IMR-90 (cell line): ENCODE data around the gene NBEA. TPM values are rescaled to one million over a fixed set of nuclear protein-coding genes. Genes with fewer than 3 reads are reported as not detected.
A peak's percentile ranks its signal among the peaks of the same experiment; 100 is the strongest.

Source experiments
- ATAC-seq: fragments of 200-7000 bp; cut with Tn5 transposase; 2 replicates; pipeline ENCODE4 v1.9.1; 2020; ENCODE audit warnings: low read depth, mild to moderate bottlenecking, moderate library complexity
- BruUV-seq: library from RNA; stranded (reverse); fragments of 400-500 nt; replicated peaks from 2 replicates; lab custom pipeline; 2021; lab: Mats Ljungman, UMichigan
- CTCF ChIA-PET: fragments of 300-600 bp; formaldehyde crosslinking; extraction: SDS; loops from one replicate; lab custom pipeline; 2021; ENCODE audit warnings: antibody characterized with exemption; lab: Yijun Ruan, JAX
- POLR2A ChIA-PET: fragments of 300-600 bp; sonication (Branson Sonifier 250); formaldehyde crosslinking; loops from one replicate; lab custom pipeline; 2022; ENCODE audit warnings: antibody characterized with exemption; ENCODE audit not compliant: unreplicated experiment; lab: Charles Lee
- DNase-seq: peaks from one replicate; pipeline ENCODE4 v3.0.0; 2013
- H2AFZ ChIP-seq: replicated peaks from 2 replicates; pipeline ENCODE3; 2013; ENCODE audit warnings: low read length, mild to moderate bottlenecking; ENCODE audit not compliant: poor library complexity
- H2AK5ac ChIP-seq: 2 replicates; pipeline ENCODE4 v1.6.1; 2013; ENCODE audit warnings: low read depth, low read length, inconsistent platforms
- H2AK9ac ChIP-seq: replicated peaks from 2 replicates; pipeline ENCODE3; 2013; ENCODE audit warnings: mild to moderate bottlenecking, low read depth, low read length, moderate library complexity; ENCODE audit not compliant: poor library complexity
- H2BK120ac ChIP-seq: 2 replicates; pipeline ENCODE4 v1.6.1; 2013; ENCODE audit warnings: low read depth, low read length, inconsistent platforms
- H2BK15ac ChIP-seq: 3 replicates; pipeline ENCODE4 v1.6.1; 2013; ENCODE audit warnings: low read depth, low read length, inconsistent platforms
- H2BK20ac ChIP-seq: 2 replicates; pipeline ENCODE4 v1.6.1; 2013; ENCODE audit warnings: low read depth, mild to moderate bottlenecking, inconsistent platforms, low read length, moderate library complexity
- H2BK5ac ChIP-seq: 2 replicates; pipeline ENCODE4 v1.6.1; 2013; ENCODE audit warnings: mild to moderate bottlenecking, low read depth, low read length, inconsistent platforms; ENCODE audit not compliant: poor library complexity, severe bottlenecking
- H3K14ac ChIP-seq: replicated peaks from 2 replicates; pipeline ENCODE4 v1.6.1; 2013; ENCODE audit warnings: low read depth, low read length, inconsistent platforms
- H3K18ac ChIP-seq: 2 replicates; pipeline ENCODE4 v1.6.1; 2013; ENCODE audit warnings: low read depth, low read length, control low read depth
- H3K23ac ChIP-seq: 2 replicates; pipeline ENCODE4 v1.6.1; 2013; ENCODE audit warnings: low read depth, low read length, inconsistent platforms
- H3K27ac ChIP-seq: 2 replicates; pipeline ENCODE4 v1.5.1; 2013; ENCODE audit warnings: mild to moderate bottlenecking, control low read depth, low read length; ENCODE audit not compliant: insufficient read depth
- H3K27me3 ChIP-seq: 2 replicates; pipeline ENCODE4 v1.6.1; 2013; ENCODE audit warnings: low read length; ENCODE audit not compliant: control insufficient read depth, insufficient read depth
- H3K36me3 ChIP-seq: 2 replicates; pipeline ENCODE4 v1.6.1; 2013; ENCODE audit warnings: low read length, mixed read lengths; ENCODE audit not compliant: control insufficient read depth, insufficient read depth
- H3K4ac ChIP-seq: 2 replicates; pipeline ENCODE4 v1.6.1; 2013; ENCODE audit warnings: low read depth, low read length, inconsistent platforms
- H3K4me1 ChIP-seq: 2 replicates; pipeline ENCODE4 v1.6.1; 2013; ENCODE audit warnings: low read length, mixed read lengths; ENCODE audit not compliant: control insufficient read depth, insufficient read depth
- H3K4me2 ChIP-seq: 2 replicates; pipeline ENCODE4 v1.6.1; 2013; ENCODE audit warnings: low read depth, mild to moderate bottlenecking, control low read depth, low read length, moderate library complexity
- H3K4me3 ChIP-seq: 2 replicates; pipeline ENCODE4 v1.5.1; 2013; ENCODE audit warnings: low read depth, mild to moderate bottlenecking, control low read depth, low read length, moderate library complexity; ENCODE audit not compliant: insufficient read depth
- H3K56ac ChIP-seq: 2 replicates; pipeline ENCODE4 v1.6.1; 2013; ENCODE audit warnings: low read length, inconsistent platforms; ENCODE audit not compliant: insufficient read depth; ENCODE audit errors: extremely low read depth
- H3K79me1 ChIP-seq, 2 experiments: 2 replicates each; pipeline ENCODE4 v1.6.1; 2013; ENCODE audit warnings: low read length in 2 of 2, inconsistent platforms in 1 of 2, low read depth in 1 of 2
- H3K9ac ChIP-seq: 2 replicates; pipeline ENCODE4 v1.6.1; 2013; ENCODE audit warnings: low read depth, low read length, control low read depth
- H3K9me1 ChIP-seq: 2 replicates; pipeline ENCODE4 v1.6.1; 2013; ENCODE audit warnings: low read length, inconsistent platforms; ENCODE audit not compliant: insufficient read depth
- H3K9me3 ChIP-seq: 2 replicates; pipeline ENCODE4 v1.6.1; 2013; ENCODE audit warnings: low read length; ENCODE audit not compliant: control insufficient read depth, insufficient read depth
- H4K20me1 ChIP-seq: 2 replicates; pipeline ENCODE4 v1.6.1; 2013; ENCODE audit warnings: low read length, inconsistent platforms; ENCODE audit not compliant: insufficient read depth
- H4K5ac ChIP-seq: 2 replicates; pipeline ENCODE4 v1.6.1; 2013; ENCODE audit warnings: mild to moderate bottlenecking, low read depth, low read length, control low read depth
- H4K8ac ChIP-seq, 2 experiments: 2 replicates each; pipeline ENCODE4 v1.6.1; 2013; ENCODE audit warnings: low read depth in 2 of 2, low read length in 2 of 2, control low read depth in 1 of 2, inconsistent platforms in 1 of 2
- H4K91ac ChIP-seq: 2 replicates; pipeline ENCODE4 v1.6.1; 2013; ENCODE audit warnings: low read depth, low read length, inconsistent platforms; ENCODE audit not compliant: insufficient read depth
- BHLHE40 ChIP-seq: fragments of 150-350 bp; IDR thresholded peaks from 2 replicates; pipeline ENCODE4 v1.6.1; 2016; ENCODE audit warnings: mild to moderate bottlenecking, low read depth, low read length
- CEBPB ChIP-seq: IDR thresholded peaks from 2 replicates; pipeline ENCODE4 v1.6.1; 2012; ENCODE audit warnings: low read depth, low read length, improper control_type of control experiment
- CHD1 ChIP-seq: IDR thresholded peaks from 2 replicates; pipeline ENCODE4 v1.6.1; 2012; ENCODE audit warnings: low read depth, low read length, improper control_type of control experiment
- FOS ChIP-seq: fragments of 150-350 bp; IDR thresholded peaks from 2 replicates; pipeline ENCODE4 v1.6.1; 2016; ENCODE audit warnings: low read depth, low read length
- MAFK ChIP-seq: IDR thresholded peaks from 2 replicates; pipeline ENCODE4 v1.6.1; 2012; ENCODE audit warnings: low read depth, low read length, improper control_type of control experiment
- MAZ ChIP-seq: IDR thresholded peaks from 2 replicates; pipeline ENCODE4 v1.6.1; 2012; ENCODE audit warnings: low read depth, mild to moderate bottlenecking, low read length, improper control_type of control experiment, moderate library complexity, borderline replicate concordance
- NFE2L2 ChIP-seq: fragments of 150-350 bp; IDR thresholded peaks from 2 replicates; pipeline ENCODE4 v1.6.1; 2016; ENCODE audit warnings: low read depth, mild to moderate bottlenecking, low read length
- POLR2A ChIP-seq: IDR thresholded peaks from 2 replicates; pipeline ENCODE4 v1.6.1; 2012; ENCODE audit warnings: mild to moderate bottlenecking, low read depth, low read length
- RAD21 ChIP-seq: IDR thresholded peaks from 2 replicates; pipeline ENCODE4 v1.6.1; 2012; ENCODE audit warnings: low read length, improper control_type of control experiment
- RCOR1 ChIP-seq: IDR thresholded peaks from 2 replicates; pipeline ENCODE4 v1.6.1; 2012; ENCODE audit warnings: mild to moderate bottlenecking, low read length, improper control_type of control experiment; ENCODE audit not compliant: insufficient replicate concordance
- RFX5 ChIP-seq: IDR thresholded peaks from 2 replicates; pipeline ENCODE4 v1.8.0; 2012; ENCODE audit warnings: low read depth, mild to moderate bottlenecking, low read length, moderate library complexity
- SMC3 ChIP-seq: fragments of 150-350 bp; IDR thresholded peaks from 2 replicates; pipeline ENCODE4 v1.6.1; 2016; ENCODE audit warnings: low read depth, mild to moderate bottlenecking, antibody characterized with exemption, low read length, moderate library complexity
- WGBS, 2 experiments: methylation state at CpG; one replicate each; pipeline versions ENCODE4 v1.1.5 to v1.1.7; 2013; ENCODE audit warnings: missing lambda C conversion rate in 2 of 2; ENCODE audit not compliant: insufficient read length in 1 of 2; ENCODE audit errors: extremely low coverage in 2 of 2; 5-methylcytosine and 5-hydroxymethylcytosine counted together
- dilution Hi-C: fragments of 300-500 bp; cut with HindIII; formaldehyde crosslinking; loops from one replicate; pipeline ENCODE4 v1.14.3; 2018; ENCODE audit warnings: low sequenced_read_pairs; ENCODE audit not compliant: unreplicated experiment
- in situ Hi-C: fragments of 300-500 bp; cut with MboI; formaldehyde crosslinking; loops from 3 replicates; pipeline ENCODE4 v1.14.3; 2019; ENCODE audit warnings: low sequenced_read_pairs, inconsistent platforms, mixed read lengths
- intact Hi-C: fragments of 100-400 bp; cut with micrococcal nuclease; formaldehyde crosslinking; loops from 2 replicates; pipeline ENCODE4 v1.10.0; 2022
- polyA plus RNA-seq, 3 experiments: library from polyadenylated mRNA; depleted of rRNA; stranded (reverse); fragments of >200 nt; gene quantifications; 2 replicates each; pipeline ENCODE4 v1.2.3, GENCODE V29; 2012; ENCODE audit warnings: low replicate concordance in 1 of 3
- total RNA-seq: library from RNA; depleted of rRNA; stranded (reverse); fragments of >200 nt; gene quantifications from 2 replicates; pipeline ENCODE4 v1.2.3, GENCODE V29; 2012
- TF ChIP-seq, protein P1 (sequence below): fragments of 150-350 bp; IDR thresholded peaks from 2 replicates; pipeline ENCODE4 v1.6.1; 2017; ENCODE audit warnings: mild to moderate bottlenecking, antibody characterized with exemption, low read length, low read depth
- TF ChIP-seq, protein P2 (sequence below): fragments of 150-350 bp; IDR thresholded peaks from 2 replicates; pipeline ENCODE4 v1.6.1; 2016; ENCODE audit warnings: low read depth, mild to moderate bottlenecking, low read length, moderate library complexity, borderline replicate concordance
- TF ChIP-seq, protein P3 (sequence below): conservative IDR thresholded peaks from 2 replicates; pipeline ENCODE4 v1.5.1; 2012; ENCODE audit warnings: mild to moderate bottlenecking, low read depth, low read length, improper control_type of control experiment

NBEA gene
- total and polyA plus RNA-seq, 2 of the 4 experiments (the other 2 are of a cell fraction): 0.82 to 2.2 TPM

DNA sequence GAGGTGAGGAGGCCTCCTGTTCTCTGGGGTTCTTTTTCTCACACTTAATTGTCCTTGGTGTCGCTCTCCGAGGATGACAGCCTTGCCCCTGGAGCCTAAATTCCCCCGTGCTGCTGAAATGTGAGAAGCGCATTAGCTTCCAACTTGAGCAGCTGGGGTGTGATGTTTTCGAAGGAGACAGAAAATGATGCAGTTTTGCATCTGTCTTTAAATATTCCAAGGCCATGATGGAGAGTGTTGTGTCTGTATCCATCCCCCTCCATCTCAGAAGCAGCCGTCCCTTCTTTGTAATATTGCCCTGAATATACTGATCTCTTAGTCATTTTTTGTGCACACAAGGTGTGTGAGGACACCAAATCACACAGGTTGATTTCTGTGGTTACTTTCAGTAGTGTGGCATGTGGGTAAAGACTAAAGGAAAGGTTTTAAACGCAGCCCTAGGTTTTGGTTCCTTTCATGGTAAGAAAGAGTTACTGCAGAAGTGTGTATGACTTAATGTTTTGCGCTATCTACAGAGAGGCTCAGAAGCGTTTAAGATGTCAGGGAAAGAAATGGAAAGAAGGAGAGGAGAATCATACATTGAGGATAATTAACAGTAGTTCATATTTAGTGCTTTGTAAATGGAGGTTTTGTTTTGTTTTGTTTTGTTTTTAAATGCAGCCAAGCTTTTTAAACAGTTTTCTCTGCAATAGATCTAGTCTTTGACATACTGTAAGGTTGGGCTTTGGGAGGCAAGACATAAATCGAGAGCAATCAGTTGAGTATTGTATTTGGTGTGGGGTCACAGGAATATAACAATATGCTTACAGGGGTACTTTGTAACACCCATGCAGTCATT lies 1.6 kb downstream of the NBEA start:
- in situ Hi-C loops: no loop called here
- no peaks in the 10 kb centered on the region; the same call in 1 of the 2 replicates for H3K9me1 ChIP-seq
- no peak overlapping the region for H2AK5ac ChIP-seq
- ChIA-PET POLR2A (no interaction called here), CTCF (no interaction called here)
- no peak overlapping the region for H3K4ac ChIP-seq
- H3K79me1 ChIP-seq: 0 out of 4 replicates have a peak, but pooled peaks cover 0 to 2% of the 10 kb centered on the region in 2 experiments
- H3K36me3 ChIP-seq: no peaks in the 10 kb centered on the region
- H2AK9ac ChIP-seq: no peak overlapping the region
- no peak overlapping the region for H2AFZ ChIP-seq
- no peaks in the 10 kb centered on the region for H4K20me1 ChIP-seq
- H3K27ac ChIP-seq: no peak overlapping the region
- BruUV-seq: no TSS peak
- intact Hi-C loops: loop anchor here (10.0 kb wide), 1 partner anchor 1009 kb away; no protein-coding TSS in a partner anchor
- H3K4me3 ChIP-seq: no peak overlapping the region; the same call in 1 of the 2 replicates
- ATAC-seq (no peak), DNase-seq (no peak)
- H2BK120ac ChIP-seq: no peak overlapping the region
- H3K14ac ChIP-seq: no peak overlapping the region
- H3K18ac ChIP-seq: no peak overlapping the region
- H4K5ac ChIP-seq: no peak overlapping the region
- H3K4me1 ChIP-seq: peaks cover 4% of the 10 kb centered on the region; the same call in 1 of the 2 replicates
- no peak overlapping the region for H2BK5ac ChIP-seq
- peak overlapping the region; percentile 71; the same call in 1 of the 2 replicates for H3K4me2 ChIP-seq
- H3K9me3 ChIP-seq: no peaks in the 10 kb centered on the region
- no CpG with 5 or more reads among the region's 10 CpGs for WGBS, 2 experiments
- H3K23ac ChIP-seq: no peak overlapping the region
- peaks cover 14% of the 10 kb centered on the region for H3K27me3 ChIP-seq
- H3K56ac ChIP-seq: no peak overlapping the region
- H3K9ac ChIP-seq: no peak overlapping the region
- H4K91ac ChIP-seq: no peak overlapping the region
- dilution Hi-C loops: no loop called here
- no peak overlapping the region for H2BK15ac ChIP-seq
- H2BK20ac ChIP-seq: no peak overlapping the region
- no peak overlapping the region for H4K8ac ChIP-seq
- TF ChIP-seq RAD21 (no peak), SMC3 (no peak), RCOR1 (no peak), RFX5 (no peak), BHLHE40 (no peak), FOS (no peak), CEBPB (no peak), POLR2A (no peak), MAFK (no peak), CHD1 (no peak), MAZ (no peak), NFE2L2 (no peak)
- TF ChIP-seq, protein P1, sequence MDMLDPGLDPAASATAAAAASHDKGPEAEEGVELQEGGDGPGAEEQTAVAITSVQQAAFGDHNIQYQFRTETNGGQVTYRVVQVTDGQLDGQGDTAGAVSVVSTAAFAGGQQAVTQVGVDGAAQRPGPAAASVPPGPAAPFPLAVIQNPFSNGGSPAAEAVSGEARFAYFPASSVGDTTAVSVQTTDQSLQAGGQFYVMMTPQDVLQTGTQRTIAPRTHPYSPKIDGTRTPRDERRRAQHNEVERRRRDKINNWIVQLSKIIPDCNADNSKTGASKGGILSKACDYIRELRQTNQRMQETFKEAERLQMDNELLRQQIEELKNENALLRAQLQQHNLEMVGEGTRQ: no peak
- TF ChIP-seq, protein P2, sequence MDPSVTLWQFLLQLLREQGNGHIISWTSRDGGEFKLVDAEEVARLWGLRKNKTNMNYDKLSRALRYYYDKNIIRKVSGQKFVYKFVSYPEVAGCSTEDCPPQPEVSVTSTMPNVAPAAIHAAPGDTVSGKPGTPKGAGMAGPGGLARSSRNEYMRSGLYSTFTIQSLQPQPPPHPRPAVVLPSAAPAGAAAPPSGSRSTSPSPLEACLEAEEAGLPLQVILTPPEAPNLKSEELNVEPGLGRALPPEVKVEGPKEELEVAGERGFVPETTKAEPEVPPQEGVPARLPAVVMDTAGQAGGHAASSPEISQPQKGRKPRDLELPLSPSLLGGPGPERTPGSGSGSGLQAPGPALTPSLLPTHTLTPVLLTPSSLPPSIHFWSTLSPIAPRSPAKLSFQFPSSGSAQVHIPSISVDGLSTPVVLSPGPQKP: no peak
- TF ChIP-seq, protein P3, sequence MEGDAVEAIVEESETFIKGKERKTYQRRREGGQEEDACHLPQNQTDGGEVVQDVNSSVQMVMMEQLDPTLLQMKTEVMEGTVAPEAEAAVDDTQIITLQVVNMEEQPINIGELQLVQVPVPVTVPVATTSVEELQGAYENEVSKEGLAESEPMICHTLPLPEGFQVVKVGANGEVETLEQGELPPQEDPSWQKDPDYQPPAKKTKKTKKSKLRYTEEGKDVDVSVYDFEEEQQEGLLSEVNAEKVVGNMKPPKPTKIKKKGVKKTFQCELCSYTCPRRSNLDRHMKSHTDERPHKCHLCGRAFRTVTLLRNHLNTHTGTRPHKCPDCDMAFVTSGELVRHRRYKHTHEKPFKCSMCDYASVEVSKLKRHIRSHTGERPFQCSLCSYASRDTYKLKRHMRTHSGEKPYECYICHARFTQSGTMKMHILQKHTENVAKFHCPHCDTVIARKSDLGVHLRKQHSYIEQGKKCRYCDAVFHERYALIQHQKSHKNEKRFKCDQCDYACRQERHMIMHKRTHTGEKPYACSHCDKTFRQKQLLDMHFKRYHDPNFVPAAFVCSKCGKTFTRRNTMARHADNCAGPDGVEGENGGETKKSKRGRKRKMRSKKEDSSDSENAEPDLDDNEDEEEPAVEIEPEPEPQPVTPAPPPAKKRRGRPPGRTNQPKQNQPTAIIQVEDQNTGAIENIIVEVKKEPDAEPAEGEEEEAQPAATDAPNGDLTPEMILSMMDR: no peak
